Stimulated activated CD4-positive, alpha-beta T cell treated with anti-CD3 and anti-CD28 coated beads, Interleukin-1b, Interleukin-23, amount 100 ng/mL, for 48 hours (primary cell): ENCODE measurements around the gene NELFA.
A peak's percentile ranks its signal among the peaks of the same experiment; 100 is the strongest.
"Not testable (repeated sequence)": the region's sequence is repeated elsewhere in the genome, so short reads cannot be mapped to it uniquely, and the experiment has no call there.

ENCODE experiments used
- DNase-seq: peaks from one replicate; pipeline ENCODE4 v3.0.0-alpha.2; 2020

NELFA gene

GRCh38 chr4:2040391-2041238 is 31.8 kb upstream of the NELFA start:
- DNase-seq, result no peak

DNA sequence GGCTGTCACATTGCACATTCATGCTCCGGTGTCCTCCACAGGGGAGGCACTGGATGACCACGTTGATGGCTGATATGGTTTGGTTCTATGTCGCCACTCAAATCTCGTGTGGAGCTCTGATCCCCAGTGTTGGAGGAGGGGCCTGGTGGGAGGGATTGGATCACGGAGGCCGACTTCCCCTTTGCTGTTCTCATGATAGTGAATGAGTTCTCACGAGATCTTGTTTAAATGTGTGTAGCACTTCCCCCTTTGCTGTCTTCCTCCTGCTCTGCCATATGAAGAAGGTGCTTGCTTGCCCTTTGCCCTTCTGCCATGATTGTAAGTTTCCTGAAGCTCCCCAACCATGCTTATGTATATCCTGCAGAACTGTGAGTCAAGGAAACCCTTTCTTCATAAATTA is 28.1 kb upstream of the NELFA start:
- DNase-seq, result no peak

DNA sequence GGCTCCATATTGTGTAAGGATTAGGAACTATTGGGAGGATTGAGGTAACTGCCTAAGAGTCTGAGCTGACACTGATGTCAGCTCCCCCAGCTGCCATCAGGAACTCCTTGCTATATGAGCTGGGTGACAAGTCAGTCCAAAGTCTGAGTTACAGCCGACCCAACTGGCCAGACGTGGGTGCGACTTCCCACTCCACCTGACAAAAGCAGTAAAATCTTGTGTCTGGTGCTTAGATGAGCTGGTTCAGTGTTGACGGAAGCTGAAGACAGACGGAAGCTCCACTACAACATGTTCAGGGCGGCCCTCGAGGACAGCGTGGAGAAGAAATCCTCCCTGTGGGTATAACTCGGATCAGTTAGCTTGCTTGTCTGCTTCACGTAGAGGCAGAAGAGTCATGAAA is 27.6 kb upstream of the NELFA start:
- no peak for DNase-seq

GRCh38 chr4:2031161-2031560 is 22.4 kb upstream of the NELFA start:
- not testable (repeated sequence) for DNase-seq

- DNase-seq, result not testable (repeated sequence)
These were observed 18.3 kb upstream of the NELFA start for GRCh38 chr4:2027120-2027519.

GRCh38 chr4:2025817-2026216 is 17.0 kb upstream of the NELFA start:
- DNase-seq, result no peak

DNA sequence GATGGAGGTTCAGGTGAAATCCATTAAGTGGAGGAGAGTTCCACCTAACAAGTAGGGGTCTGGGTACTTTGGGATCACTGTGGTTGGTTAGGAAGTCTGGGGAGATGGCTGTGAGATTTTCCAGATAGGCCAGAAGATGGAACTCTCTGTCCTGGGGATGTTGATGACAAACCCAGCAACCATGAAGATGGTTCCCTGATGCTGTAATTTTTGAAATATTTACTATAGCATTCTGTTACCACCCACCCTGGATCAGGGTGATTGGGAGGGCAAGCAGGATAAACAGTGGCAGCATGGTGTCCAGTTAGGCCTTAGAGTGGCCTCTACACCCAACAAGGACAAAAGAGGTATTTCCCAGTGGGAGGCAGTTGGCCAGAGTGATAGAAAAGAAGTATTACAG is 15.9 kb upstream of the NELFA start:
- DNase-seq, result no peak

GRCh38 chr4:2021358-2022018 is 12.7 kb upstream of the NELFA start:
- DNase-seq, result not testable (repeated sequence)

DNA sequence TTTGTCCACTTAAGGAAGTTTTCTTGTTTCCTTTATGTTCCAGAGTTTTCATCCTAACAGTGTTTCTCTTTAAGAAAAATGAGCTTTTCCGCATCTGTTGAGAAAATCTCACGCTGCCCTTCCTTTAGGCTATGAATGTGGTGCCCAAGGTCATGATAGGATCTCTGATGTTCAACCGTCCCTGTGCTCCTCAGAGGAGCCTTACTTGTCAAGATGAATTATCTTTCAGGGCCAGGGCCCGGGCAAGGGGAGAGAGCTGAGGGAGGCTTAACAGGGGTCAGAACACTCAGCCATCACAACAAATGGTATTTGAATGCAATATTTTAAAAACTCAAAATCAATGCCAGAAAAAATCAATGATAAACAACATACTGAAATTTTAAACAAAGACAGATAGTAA is 6.2 kb upstream of the NELFA start:
- DNase-seq, result no peak

DNA sequence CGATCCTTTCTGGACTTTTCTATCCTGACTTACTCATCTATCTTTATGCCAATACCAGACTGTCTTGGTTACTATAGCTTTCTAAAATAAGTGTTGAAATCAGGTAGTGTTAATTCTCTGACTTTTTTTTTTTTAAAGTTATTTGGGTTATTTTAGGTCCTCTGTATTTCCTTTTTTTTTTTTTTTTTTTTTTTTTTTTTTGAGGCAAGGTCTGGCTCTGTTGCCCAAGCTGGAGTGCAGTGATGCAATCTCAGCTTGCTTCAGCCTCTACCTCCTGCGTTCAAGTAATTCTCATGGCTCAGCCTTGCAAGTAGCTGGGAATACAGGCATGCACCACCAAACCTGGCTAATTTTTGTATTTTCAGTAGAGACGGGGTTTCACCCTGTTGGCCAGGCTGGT is 2.8 kb upstream of the NELFA start:
- no peak for DNase-seq

- peak; percentile 53 for DNase-seq
These were observed 968 bp upstream of the NELFA start for GRCh38 chr4:2009651-2010233.

DNA sequence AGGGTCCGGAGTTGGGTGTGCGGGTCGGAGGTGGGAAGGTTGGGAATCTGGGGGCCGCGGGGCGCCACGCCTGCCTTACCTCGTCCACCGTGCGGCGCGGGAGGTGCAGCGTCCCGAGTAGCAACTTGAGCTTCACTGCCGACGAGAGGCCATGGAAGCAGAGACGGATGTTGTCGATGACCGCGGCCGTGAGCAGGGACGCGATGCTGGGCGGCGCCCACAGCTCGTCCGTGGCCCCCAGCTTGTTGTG is 178 bp downstream of the NELFA start:
- no peak for DNase-seq

DNA sequence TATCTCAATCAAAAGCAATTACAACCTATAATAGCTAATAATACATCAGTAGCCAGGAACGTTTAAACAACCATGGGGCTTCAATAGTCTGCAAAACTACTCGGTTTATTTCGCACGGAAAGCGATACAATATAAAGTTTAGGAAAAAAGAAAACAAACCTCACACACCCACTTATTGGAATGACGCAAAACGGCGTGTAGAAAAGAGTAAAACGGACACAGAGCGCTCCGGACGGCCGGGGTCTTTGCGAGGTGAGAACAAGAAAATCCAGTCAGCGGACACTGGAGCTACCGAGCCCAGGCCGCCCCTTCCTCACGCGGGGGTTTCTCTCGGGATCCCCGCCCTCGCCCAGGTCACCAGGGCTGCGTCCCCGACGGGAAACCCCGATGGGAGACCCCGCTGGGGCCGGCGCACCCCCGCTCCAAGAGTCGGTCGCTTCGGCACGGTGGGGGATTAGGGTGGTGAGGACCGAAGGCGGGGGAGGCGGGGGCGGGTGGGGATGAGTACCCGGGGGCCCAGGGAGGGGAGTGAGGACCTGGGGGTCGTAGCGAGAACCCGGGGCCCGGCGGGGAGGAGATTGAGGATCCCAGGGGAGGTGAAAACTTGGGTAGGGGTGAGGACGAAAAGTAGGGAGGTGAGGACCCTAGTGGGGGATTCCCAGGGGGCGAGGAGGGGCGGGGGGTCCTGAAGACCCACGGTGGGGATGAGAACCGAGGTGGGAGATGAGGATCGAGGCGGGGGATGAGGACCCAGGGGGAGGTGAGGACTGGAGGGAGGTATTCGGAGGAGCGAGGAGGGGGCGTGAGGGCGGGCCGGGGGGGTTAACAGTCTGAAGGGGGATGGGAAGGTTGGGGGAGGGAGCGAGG is 737 bp downstream of the NELFA start:
- DNase-seq, result no peak

- DNase-seq, result no peak
These were observed 1.7 kb downstream of the NELFA start for GRCh38 chr4:2006956-2007653.

DNA sequence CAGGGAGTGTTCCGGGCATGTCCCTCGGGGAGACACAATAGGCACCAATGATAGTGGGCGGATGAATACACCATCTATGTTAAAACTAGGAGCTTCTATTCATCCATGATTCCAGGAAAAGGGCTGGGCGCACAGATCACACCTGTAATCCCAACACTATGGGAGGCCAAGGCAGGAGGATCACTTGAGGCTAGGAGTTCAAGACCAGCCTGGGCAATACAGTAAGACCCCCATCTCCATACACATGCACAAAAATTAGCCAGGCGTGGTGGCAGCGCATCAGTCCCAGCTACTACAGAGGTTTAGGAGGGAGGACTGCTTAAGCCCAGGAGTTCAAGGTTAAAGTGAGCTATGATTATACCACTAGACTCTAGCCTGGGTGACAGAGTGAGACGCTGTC is 2.4 kb downstream of the NELFA start:
- no peak for DNase-seq

DNA sequence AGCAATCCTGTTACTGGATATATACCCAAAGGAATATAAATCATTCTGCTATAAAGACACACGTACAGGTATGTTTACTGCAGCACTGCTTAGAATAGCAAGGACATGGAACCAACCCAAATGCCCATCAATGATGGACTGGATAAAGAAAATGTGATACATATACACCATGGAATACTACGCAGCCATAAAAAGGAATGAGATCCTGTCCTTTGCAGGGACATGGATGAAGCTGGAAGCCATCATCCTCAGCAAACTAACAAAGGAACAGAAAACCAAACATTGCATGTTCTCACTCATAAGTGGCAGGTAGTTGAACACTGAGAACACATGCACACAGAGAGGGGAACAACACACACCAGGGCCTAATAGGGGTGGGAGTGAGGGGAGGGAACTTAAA is 5.4 kb downstream of the NELFA start:
- not testable (repeated sequence) for DNase-seq

GRCh38 chr4:1999308-1999707 is 9.5 kb downstream of the NELFA start:
- DNase-seq, result not testable (repeated sequence)

DNA sequence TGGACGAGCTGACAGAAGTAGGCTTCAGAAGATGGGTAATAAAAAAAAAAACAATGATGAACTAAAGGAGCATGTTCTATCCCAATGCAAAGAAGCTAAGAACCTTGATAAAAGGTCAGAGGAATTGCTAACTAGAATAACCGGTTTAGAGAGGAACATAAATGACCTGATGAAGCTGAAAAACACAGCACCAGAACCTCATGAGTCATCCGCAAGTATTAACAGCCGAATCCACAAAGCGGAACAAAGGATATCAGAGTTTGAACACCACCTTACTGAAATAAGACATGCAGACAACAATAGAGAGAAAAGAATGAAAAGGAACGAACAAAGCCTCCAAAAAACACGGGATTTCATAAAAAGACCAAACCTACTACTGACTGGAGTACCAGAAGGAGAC is 10.5 kb downstream of the NELFA start:
- no peak for DNase-seq

- DNase-seq, result no peak
These were observed 11.1 kb downstream of the NELFA start for GRCh38 chr4:1997712-1998111.

GRCh38 chr4:1996866-1997611 is 11.7 kb downstream of the NELFA start:
- DNase-seq, result no peak

DNA sequence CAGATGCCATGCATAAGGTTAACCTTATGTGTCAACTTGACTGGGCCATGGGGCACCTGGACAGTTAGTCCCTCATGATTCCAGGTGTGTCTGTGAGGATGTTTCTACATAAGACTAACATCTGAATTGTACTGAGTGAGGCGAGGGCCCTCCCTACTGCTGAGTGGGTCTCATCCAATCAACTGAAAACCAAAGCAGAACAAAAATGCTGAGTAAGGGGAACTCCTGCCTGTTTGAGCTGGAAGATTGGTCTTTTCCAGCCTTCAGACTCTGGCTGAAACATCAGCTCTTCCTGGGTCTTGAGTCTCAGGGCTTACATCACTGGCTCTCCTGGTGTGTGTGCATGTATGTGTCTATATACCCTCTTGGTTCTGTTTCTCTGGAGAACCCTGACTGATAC is 13.8 kb downstream of the NELFA start:
- no peak for DNase-seq
